ENCODE data around the gene NOB1.

- TF ChIP-seq CTCF (conservative IDR thresholded peaks at IDR 0.05; ENCODE audit: low read depth, low read length) (no peak), EZH2 (IDR thresholded peaks at IDR 0.05; ENCODE audit: low read length, unreplicated experiment) (no peak), EZH2phosphoT487 (IDR thresholded peaks at IDR 0.05; ENCODE audit: borderline replicate concordance, low read length) (no peak)
Observed at GRCh38 chr16:69745232-69745612, 9.5 kb downstream of the NOB1 start.

All from PC-3 (cell line).